IPS-NIHi7 (cell line): Measurements from ENCODE around the gene AGPAT1.
"Not testable (repeated sequence)": the region's sequence is repeated elsewhere in the genome, so short reads cannot be mapped to it uniquely, and the experiment has no call there.

Experiments
- DNase-seq: peaks from one replicate; pipeline ENCODE4 v3.0.0; 2012; ENCODE audit warnings: mixed read lengths; ENCODE audit errors: extremely low spot score

AGPAT1 gene

GRCh38 chr6:32198866-32199265, 23.0 kb upstream of the AGPAT1 start:
- DNase-seq, result no peak

- DNase-seq, result no peak
These were observed 22.4 kb upstream of the AGPAT1 start for GRCh38 chr6:32198345-32198696.

GRCh38 chr6:32196682-32197616, 21.1 kb upstream of the AGPAT1 start:
- no peak for DNase-seq

- peak; percentile 84 for DNase-seq
These were observed 20.2 kb upstream of the AGPAT1 start for GRCh38 chr6:32195902-32196681.

- peak; percentile 95 for DNase-seq
These were observed 19.7 kb upstream of the AGPAT1 start for GRCh38 chr6:32195652-32195901.

- DNase-seq, result no peak
These were observed 19.2 kb upstream of the AGPAT1 start for GRCh38 chr6:32194825-32195651.

- DNase-seq, result no peak
These were observed 18.5 kb upstream of the AGPAT1 start for GRCh38 chr6:32194388-32194787.

GRCh38 chr6:32193096-32193495, 17.2 kb upstream of the AGPAT1 start:
- DNase-seq, result not testable (repeated sequence)

GRCh38 chr6:32192608-32193039, 16.7 kb upstream of the AGPAT1 start, which contains the start of gene GPSM3:
TSS of gene GPSM3 (minus strand) at chr6:32192643. CDS start at chr6:32192513, 130 bp downstream.
- no peak for DNase-seq

- DNase-seq, result no peak
These were observed 16.1 kb upstream of the AGPAT1 start for GRCh38 chr6:32191696-32192607.

GRCh38 chr6:32190911-32191677, 15.2 kb upstream of the AGPAT1 start:
- no peak for DNase-seq

- peak; percentile 77 for DNase-seq
These were observed 14.4 kb upstream of the AGPAT1 start, which contains the start of gene PBX2 for GRCh38 chr6:32190054-32190851. TSS of gene PBX2 (minus strand) at chr6:32190202. CDS start at chr6:32189915, 287 bp downstream.

GRCh38 chr6:32189742-32190053, 13.8 kb upstream of the AGPAT1 start:
- no peak for DNase-seq

- DNase-seq, result no peak
These were observed 13.3 kb upstream of the AGPAT1 start for GRCh38 chr6:32189069-32189741.

GRCh38 chr6:32188381-32189068, 12.6 kb upstream of the AGPAT1 start:
- DNase-seq, result no peak

GRCh38 chr6:32187725-32188380, 12.0 kb upstream of the AGPAT1 start:
- not testable (repeated sequence) for DNase-seq

- DNase-seq, result no peak
These were observed 11.3 kb upstream of the AGPAT1 start for GRCh38 chr6:32187009-32187709.
